GM10847 (cell line): Measurements from ENCODE around the gene TRIM62.

ENCODE experiments used
- POLR2A ChIP-seq: IDR thresholded peaks from 2 replicates; pipeline ENCODE4 v1.6.1; 2011; ENCODE audit not compliant: insufficient read length; ENCODE audit errors: extremely low read depth

The TRIM62 gene

GRCh38 chr1:33152685-33153432, 29.0 kb downstream of the TRIM62 start:
- TF ChIP-seq POLR2A = no peak

- no peak for TF ChIP-seq POLR2A
These were observed 30.7 kb downstream of the TRIM62 start for GRCh38 chr1:33151116-33151515.

DNA sequence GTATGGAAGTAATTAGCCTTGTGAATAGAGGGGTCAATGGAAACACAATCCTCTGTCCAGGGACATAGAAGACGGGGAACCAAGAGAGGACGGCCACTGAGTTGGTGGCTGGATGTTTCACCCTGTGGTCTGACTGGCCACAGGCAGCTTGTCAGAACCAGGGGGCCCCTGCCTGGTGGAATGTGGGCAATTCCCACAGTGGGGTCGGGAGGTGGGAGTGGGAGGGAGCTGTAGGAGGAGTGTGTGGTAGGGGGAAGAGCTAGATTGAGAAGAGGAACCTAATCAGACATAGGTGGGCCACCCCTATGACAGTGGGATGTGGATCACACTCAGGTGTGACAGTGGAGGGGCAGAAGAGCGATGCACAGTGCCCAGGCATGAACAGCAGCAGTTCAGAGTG, 31.3 kb downstream of the TRIM62 start:
- no peak for TF ChIP-seq POLR2A

DNA sequence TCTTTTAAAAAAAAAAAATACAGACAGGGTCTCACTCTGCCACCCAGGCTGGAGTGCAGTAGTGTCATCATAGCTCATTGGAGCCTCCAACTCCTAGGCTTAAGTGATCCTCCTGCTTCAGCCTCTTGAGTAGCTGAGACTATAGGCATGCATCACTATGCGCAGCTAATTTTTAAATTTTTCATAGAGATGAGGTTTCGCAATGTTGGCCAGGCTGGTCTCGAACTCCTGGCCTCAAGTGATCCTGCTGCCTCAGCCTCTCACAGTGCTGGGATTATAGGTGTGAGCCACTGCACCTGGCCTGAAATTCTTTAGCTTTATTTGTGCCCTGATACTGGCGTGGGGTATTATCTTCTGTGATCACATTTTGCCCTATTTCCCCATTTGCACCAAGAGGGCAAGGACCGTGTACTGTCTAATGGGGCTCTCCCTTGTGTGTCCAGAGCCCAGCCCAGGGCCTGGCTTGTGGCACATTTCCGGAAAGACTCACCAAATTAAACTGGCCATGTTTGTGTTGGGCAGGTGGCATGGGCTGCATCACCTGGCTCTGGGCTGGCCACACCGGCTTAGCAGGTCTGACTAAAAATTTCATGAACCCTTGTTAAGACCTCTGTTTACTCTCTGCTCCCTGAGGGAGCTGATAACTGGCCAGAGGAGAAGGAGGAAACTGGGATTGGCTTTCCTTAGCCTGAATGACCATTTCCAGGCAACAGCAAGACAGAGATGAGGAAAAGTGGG, 32.2 kb downstream of the TRIM62 start:
- TF ChIP-seq POLR2A = no peak

- no peak for TF ChIP-seq POLR2A
These were observed 33.2 kb downstream of the TRIM62 start for GRCh38 chr1:33148615-33149014.

DNA sequence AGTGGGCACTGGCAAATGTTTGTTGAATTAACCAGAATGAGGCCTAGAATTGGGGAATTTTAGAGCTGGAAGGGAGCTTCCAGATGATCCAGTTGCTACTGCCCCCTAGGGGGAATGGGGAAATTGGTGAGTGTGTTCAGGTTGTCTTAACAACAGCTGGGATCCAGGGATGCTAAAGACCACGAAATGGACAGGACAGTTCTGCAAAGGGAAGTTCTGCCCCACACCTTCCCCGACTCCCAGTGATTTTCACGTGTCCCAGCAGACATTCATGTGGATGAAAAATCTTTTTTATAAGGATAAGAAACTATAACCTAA, 33.9 kb downstream of the TRIM62 start:
- TF ChIP-seq POLR2A = no peak

GRCh38 chr1:33147275-33147996, 34.4 kb downstream of the TRIM62 start:
- TF ChIP-seq POLR2A = no peak

DNA sequence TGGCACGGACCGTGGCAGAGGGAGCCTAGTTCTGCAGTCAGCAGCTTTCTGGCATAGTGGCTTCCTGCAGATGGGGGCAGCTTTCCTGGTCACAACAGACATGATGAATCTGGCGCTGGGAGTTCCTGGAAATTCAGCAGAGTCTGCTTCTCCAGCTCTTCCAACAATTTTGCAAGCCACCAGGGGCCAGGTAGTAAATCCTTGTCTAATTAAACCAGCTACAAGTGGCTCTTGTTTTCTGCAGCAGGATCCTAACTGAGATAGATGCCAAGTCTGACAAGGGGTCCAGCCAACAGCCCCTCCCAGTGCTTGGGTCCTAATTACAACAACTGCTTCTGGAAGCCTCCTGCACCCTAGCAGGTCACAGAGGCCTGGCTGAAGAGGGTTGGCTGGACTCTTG, 35.8 kb downstream of the TRIM62 start:
- TF ChIP-seq POLR2A = no peak

DNA sequence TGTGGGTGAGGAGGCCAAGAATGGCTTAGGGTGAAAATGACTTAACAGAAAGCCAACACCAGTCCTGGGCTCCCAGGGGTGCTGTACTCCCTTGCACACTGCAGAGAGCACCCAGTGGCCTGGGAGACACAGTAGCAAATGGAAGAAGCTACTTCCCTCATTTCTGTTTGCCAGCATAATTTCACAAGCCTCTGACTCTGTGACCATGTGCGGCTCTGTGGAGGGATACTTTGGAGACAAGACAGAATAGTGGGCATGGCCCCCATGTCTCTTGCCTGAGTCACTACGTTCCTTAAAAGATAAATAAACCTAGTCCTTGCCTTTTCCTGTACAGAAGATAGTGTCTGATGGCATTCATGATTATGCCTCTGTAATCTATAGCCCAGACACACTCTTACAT, 38.1 kb downstream of the TRIM62 start:
- TF ChIP-seq POLR2A = no peak

- no peak for TF ChIP-seq POLR2A
These were observed 38.7 kb downstream of the TRIM62 start for GRCh38 chr1:33143176-33143575.

DNA sequence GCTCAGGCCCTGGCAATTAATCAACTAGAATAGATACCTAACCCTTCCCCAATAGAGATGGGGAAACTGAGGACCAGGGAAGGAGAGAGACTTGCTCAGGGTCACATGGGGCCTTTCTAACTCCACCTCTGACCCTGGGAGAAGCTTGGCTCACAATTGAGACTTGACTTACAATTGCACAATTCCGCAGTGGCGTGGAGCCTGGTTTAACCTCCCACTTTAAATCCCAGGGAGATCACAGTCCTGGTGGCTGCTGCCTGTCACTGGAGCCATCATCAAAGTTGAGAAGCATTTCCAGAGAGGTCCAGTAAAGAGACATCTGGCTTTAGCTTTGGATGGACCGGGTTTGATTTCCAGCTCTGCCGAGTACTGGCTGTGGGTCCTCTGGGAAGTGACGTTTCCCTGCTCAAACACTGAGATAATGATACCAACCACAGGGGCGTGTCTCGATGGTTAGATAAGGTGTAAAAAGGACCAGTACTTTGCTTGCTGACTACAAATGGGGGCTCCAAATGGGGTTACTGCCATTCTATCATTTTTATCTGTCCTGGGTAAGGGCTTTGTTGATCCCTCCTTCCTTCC, 39.3 kb downstream of the TRIM62 start:
- no peak for TF ChIP-seq POLR2A

- TF ChIP-seq POLR2A = no peak
These were observed 40.1 kb downstream of the TRIM62 start for GRCh38 chr1:33141781-33142180.

- no peak for TF ChIP-seq POLR2A
These were observed 40.6 kb downstream of the TRIM62 start for GRCh38 chr1:33141216-33141615.

- TF ChIP-seq POLR2A = no peak
These were observed 41.4 kb downstream of the TRIM62 start for GRCh38 chr1:33140153-33141149.

- TF ChIP-seq POLR2A = no peak
These were observed 44.0 kb downstream of the TRIM62 start for GRCh38 chr1:33137800-33138199.
